OCI-LY3 (cell line): ENCODE results near the gene USH2A.

ENCODE experiments used
- H2AFZ ChIP-seq: fragments of 200-600, 300-600 bp; shearing (Covaris generic); 2 replicates; pipeline ENCODE4 v1.6.0; 2014; ENCODE audit warnings: antibody characterized with exemption, low read depth, low read length
- H3K27ac ChIP-seq: fragments of 200-600, 300-600 bp; sonication (generic); 2 replicates; pipeline ENCODE4 v1.5.1; 2014; ENCODE audit warnings: mild to moderate bottlenecking, low read length, moderate library complexity, mixed read lengths
- H3K27me3 ChIP-seq: fragments of 200-600, 300-600 bp; sonication (generic); 2 replicates; pipeline ENCODE4 v1.6.1; 2014; ENCODE audit warnings: low read depth, low read length, mixed read lengths
- H3K36me3 ChIP-seq: fragments of 200-600, 300-600 bp; sonication (generic); replicated peaks from 2 replicates; pipeline ENCODE3; 2014; ENCODE audit warnings: low read depth, low read length, mixed read lengths
- H3K4me1 ChIP-seq: fragments of 300-600, 200-600 bp; sonication (generic); 2 replicates; pipeline ENCODE4 v1.6.1; 2014; ENCODE audit warnings: low read length, mixed read lengths
- H3K4me2 ChIP-seq: fragments of 200-600, 300-600 bp; sonication (generic); 2 replicates; pipeline ENCODE4 v1.6.1; 2014; ENCODE audit warnings: low read length, mixed read lengths
- H3K4me3 ChIP-seq: fragments of 300-600, 200-600 bp; sonication (generic); 2 replicates; pipeline ENCODE4 v1.5.1; 2014; ENCODE audit warnings: antibody characterized with exemption, mild to moderate bottlenecking, low read length, moderate library complexity
- H3K79me2 ChIP-seq: fragments of 300-600, 200-600 bp; shearing (Covaris generic); 2 replicates; pipeline ENCODE4 v1.6.1; 2014; ENCODE audit warnings: mild to moderate bottlenecking, low read length, mixed read lengths
- H3K9ac ChIP-seq: fragments of 300-600, 200-600 bp; shearing (Covaris generic); 2 replicates; pipeline ENCODE4 v1.6.0; 2014; ENCODE audit warnings: mild to moderate bottlenecking, low read length, moderate library complexity
- H3K9me3 ChIP-seq: fragments of 200-600, 300-600 bp; shearing (Covaris generic); 2 replicates; pipeline ENCODE4 v1.6.1; 2014; ENCODE audit warnings: low read length, mixed read lengths; ENCODE audit not compliant: insufficient read depth
- H4K20me1 ChIP-seq: fragments of 200-600, 300-600 bp; sonication (generic); 2 replicates; pipeline ENCODE4 v1.6.1; 2016; ENCODE audit warnings: low read length, mixed read lengths; ENCODE audit not compliant: insufficient read depth
- EZH2phosphoT487 ChIP-seq: fragments of 200-600 bp; shearing (Covaris generic); IDR thresholded peaks from 2 replicates; pipeline ENCODE4 v1.6.1; 2018; ENCODE audit warnings: antibody characterized with exemption, mixed run types, low read depth
- TF ChIP-seq, protein P1 (sequence below): fragments of 200-600, 300-600 bp; sonication (generic); IDR thresholded peaks from 2 replicates; pipeline ENCODE4 v1.5.1; 2014; ENCODE audit warnings: antibody characterized with exemption, low read length, low read depth

Gene USH2A

DNA sequence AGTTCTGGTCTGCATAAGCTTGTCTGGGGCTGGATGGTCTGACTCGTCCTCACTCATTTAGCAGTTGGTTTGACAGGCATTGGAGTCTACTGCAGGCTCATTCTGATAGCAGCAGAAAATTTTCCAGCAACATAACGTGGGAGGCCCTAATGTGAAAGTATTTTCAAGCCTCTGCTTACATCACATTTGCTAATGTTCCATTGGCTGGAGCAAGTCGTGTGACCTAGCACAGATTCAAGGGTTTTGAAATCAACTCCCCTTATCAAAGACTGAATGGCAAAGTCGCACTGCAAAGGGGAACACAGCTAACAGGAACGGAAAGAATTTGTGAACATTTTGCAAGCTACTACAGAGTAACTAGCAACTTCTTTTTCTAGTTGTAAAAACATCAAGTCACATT is 2.3 kb upstream of the USH2A start:
- Histone ChIP-seq H3K4me1 (no peaks in the 10 kb centered on the region), H3K9ac (no peak overlapping the region), H3K27me3 (no peaks in the 10 kb centered on the region), H2AFZ (no peak overlapping the region), H4K20me1 (no peaks in the 10 kb centered on the region), H3K4me2 (no peak overlapping the region), H3K9me3 (no peaks in the 10 kb centered on the region), H3K79me2 (no peaks in the 10 kb centered on the region), H3K4me3 (no peak overlapping the region), H3K27ac (no peak overlapping the region), H3K36me3 (no peaks in the 10 kb centered on the region)
- no peak for TF ChIP-seq EZH2phosphoT487
- TF ChIP-seq, protein P1, sequence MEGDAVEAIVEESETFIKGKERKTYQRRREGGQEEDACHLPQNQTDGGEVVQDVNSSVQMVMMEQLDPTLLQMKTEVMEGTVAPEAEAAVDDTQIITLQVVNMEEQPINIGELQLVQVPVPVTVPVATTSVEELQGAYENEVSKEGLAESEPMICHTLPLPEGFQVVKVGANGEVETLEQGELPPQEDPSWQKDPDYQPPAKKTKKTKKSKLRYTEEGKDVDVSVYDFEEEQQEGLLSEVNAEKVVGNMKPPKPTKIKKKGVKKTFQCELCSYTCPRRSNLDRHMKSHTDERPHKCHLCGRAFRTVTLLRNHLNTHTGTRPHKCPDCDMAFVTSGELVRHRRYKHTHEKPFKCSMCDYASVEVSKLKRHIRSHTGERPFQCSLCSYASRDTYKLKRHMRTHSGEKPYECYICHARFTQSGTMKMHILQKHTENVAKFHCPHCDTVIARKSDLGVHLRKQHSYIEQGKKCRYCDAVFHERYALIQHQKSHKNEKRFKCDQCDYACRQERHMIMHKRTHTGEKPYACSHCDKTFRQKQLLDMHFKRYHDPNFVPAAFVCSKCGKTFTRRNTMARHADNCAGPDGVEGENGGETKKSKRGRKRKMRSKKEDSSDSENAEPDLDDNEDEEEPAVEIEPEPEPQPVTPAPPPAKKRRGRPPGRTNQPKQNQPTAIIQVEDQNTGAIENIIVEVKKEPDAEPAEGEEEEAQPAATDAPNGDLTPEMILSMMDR: no peak

DNA sequence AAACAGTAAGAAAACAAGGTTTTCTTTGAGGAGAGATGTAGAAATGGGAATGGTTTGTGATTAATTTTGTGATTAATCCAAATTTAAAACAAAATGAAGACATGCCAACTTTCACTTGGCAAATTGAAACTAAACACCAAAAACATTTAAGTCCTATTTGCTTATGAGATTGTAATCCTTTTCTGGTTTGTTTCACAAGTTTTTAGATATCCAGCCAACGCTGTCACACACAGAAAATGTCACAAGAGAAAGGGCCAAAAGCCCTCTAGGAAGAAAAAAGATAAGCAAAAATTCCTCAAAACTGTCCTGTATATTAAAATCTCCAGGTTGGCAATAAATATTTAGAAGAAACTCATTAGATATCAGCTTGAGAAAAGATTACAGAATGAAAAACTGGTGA is 2.5 kb downstream of the USH2A start:
- H3K9ac ChIP-seq: no peak overlapping the region
- H3K79me2 ChIP-seq: no peaks in the 10 kb centered on the region

DNA sequence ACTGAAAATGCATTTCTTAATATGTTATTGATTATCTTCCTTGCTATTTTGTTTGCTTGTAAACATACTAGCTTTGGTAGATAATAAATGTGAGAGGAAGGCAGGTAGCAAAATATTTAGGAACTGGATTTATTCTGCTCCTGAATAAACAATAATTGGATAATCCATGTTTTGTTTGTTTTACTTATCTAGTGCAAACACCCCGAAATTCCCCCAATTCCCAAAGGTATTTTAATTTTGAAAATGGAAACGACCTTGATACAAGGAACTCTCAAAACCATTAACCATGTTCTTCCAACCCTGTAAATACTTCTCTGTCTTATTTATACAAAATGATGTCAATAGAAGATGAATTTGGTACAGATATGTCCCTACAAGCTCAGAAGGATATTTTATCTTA is 3.0 kb downstream of the USH2A start:
- no peak for TF ChIP-seq EZH2phosphoT487
- TF ChIP-seq, protein P1: no peak
- Histone ChIP-seq H3K4me1 (no peaks in the 10 kb centered on the region), H3K9ac (no peak overlapping the region), H3K4me2 (no peak overlapping the region), H3K36me3 (no peaks in the 10 kb centered on the region), H3K9me3 (no peaks in the 10 kb centered on the region), H3K79me2 (no peaks in the 10 kb centered on the region), H3K27me3 (no peaks in the 10 kb centered on the region), H3K27ac (no peak overlapping the region), H3K4me3 (no peak overlapping the region), H4K20me1 (no peaks in the 10 kb centered on the region), H2AFZ (no peak overlapping the region)

More for the DNA sequence above, 2.5 kb downstream of the USH2A start:
- TF ChIP-seq, protein P1: no peak
- no peak for TF ChIP-seq EZH2phosphoT487
- H3K27ac ChIP-seq: no peak overlapping the region
- H3K4me3 ChIP-seq: no peak overlapping the region
- H2AFZ ChIP-seq: no peak overlapping the region
- H3K27me3 ChIP-seq: no peaks in the 10 kb centered on the region
- no peaks in the 10 kb centered on the region for H3K4me1 ChIP-seq
- no peaks in the 10 kb centered on the region for H4K20me1 ChIP-seq
- no peaks in the 10 kb centered on the region for H3K36me3 ChIP-seq
- H3K9me3 ChIP-seq: no peaks in the 10 kb centered on the region
- H3K4me2 ChIP-seq: no peak overlapping the region

DNA sequence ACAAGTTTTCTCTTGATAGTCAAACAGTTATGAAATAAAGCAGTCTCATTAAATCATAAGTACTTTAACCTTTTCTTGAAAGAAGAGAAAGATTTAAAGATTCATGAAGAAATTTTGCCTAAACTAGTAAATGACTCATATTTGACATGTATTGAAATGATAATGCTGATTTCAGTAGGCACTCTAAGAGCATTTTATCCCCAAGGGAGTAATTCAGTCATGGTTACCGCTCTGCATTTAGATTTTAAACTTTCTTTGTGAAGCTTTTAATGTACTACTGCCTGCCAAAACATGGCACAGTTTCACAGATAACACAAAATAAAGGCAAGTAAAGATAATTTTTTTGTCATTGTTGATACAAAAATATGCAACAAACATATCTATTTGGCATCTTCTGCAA is 6.8 kb downstream of the USH2A start:
- Histone ChIP-seq H3K36me3 (no peaks in the 10 kb centered on the region), H3K27me3 (no peaks in the 10 kb centered on the region), H3K4me3 (no peak overlapping the region), H2AFZ (no peak overlapping the region), H3K9ac (no peak overlapping the region), H4K20me1 (no peaks in the 10 kb centered on the region), H3K4me1 (no peaks in the 10 kb centered on the region), H3K79me2 (no peaks in the 10 kb centered on the region), H3K4me2 (no peak overlapping the region), H3K27ac (no peak overlapping the region), H3K9me3 (no peaks in the 10 kb centered on the region)
- TF ChIP-seq, protein P1: no peak
- TF ChIP-seq EZH2phosphoT487: no peak
